ENCODE data around the gene ZFAND3.

Gene ZFAND3

GRCh38 chr6:38170666-38171355, 351.3 kb downstream of the ZFAND3 start:
- no peak for DNase-seq (ENCODE audit: low spot score)

- no peak for DNase-seq (ENCODE audit: low spot score)
Observed at GRCh38 chr6:38171997-38172738, 352.6 kb downstream of the ZFAND3 start.

GRCh38 chr6:38172739-38173410, 353.3 kb downstream of the ZFAND3 start:
- DNase-seq (ENCODE audit: low spot score) = no peak

- DNase-seq (ENCODE audit: low spot score) = no peak
Observed at GRCh38 chr6:38173909-38174308, 354.4 kb downstream of the ZFAND3 start.

GRCh38 chr6:38174315-38174714, 354.8 kb downstream of the ZFAND3 start:
- DNase-seq (ENCODE audit: low spot score) = no peak

- DNase-seq (ENCODE audit: low spot score) = no peak
Observed at GRCh38 chr6:38174806-38175495, 355.4 kb downstream of the ZFAND3 start.

GRCh38 chr6:38175786-38176185, 356.3 kb downstream of the ZFAND3 start:
- DNase-seq (ENCODE audit: low spot score) = no peak

GRCh38 chr6:38176797-38177751, 357.5 kb downstream of the ZFAND3 start:
- DNase-seq (ENCODE audit: low spot score) = no peak

- DNase-seq (ENCODE audit: low spot score) = no peak
Observed at GRCh38 chr6:38177882-38178583, 358.5 kb downstream of the ZFAND3 start.

GRCh38 chr6:38178584-38178886, 359.0 kb downstream of the ZFAND3 start:
- DNase-seq (ENCODE audit: low spot score) = no peak

- no peak for DNase-seq (ENCODE audit: low spot score)
Observed at GRCh38 chr6:38179300-38179699, 359.8 kb downstream of the ZFAND3 start.

- no peak for DNase-seq (ENCODE audit: low spot score)
Observed at GRCh38 chr6:38179794-38180430, 360.4 kb downstream of the ZFAND3 start.

GRCh38 chr6:38180586-38180985, 361.1 kb downstream of the ZFAND3 start:
- DNase-seq (ENCODE audit: low spot score) = no peak

GRCh38 chr6:38182426-38182825, 362.9 kb downstream of the ZFAND3 start:
- DNase-seq (ENCODE audit: low spot score) = no peak

- no peak for DNase-seq (ENCODE audit: low spot score)
Observed at GRCh38 chr6:38183856-38184584, 364.5 kb downstream of the ZFAND3 start.

GRCh38 chr6:38184585-38185080, 365.1 kb downstream of the ZFAND3 start:
- DNase-seq (ENCODE audit: low spot score) = no peak

- DNase-seq (ENCODE audit: low spot score) = no peak
Observed at GRCh38 chr6:38185244-38185643, 365.7 kb downstream of the ZFAND3 start.

- DNase-seq (ENCODE audit: low spot score) = no peak
Observed at GRCh38 chr6:38185752-38186151, 366.2 kb downstream of the ZFAND3 start.

GRCh38 chr6:38187325-38187724, 367.8 kb downstream of the ZFAND3 start:
- no peak for DNase-seq (ENCODE audit: low spot score)

Measured in hepatic stellate cell (primary cell).